Measurements from ENCODE around the gene NCAM1.

DNA sequence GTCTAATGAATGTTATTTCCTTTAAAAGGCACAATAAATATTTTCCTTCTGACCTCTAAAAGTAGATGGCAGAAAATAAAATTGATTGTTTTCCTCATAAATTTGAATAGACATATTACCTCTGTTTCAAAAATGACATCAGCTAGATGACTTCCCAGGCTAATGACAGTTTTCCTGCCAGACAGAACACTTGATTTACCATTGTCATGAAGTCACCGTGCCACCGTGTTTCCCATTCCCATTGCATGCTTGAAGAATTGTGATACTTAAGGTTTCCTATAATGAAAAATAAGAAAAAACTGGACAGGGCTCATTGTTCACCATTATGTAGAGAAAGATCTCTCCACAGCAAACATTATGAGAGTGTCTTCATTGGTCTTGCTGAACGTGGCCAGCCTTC is 151.1 kb downstream of the NCAM1 start:
- TF ChIP-seq CTCF (IDR thresholded peaks at IDR 0.05) (no peak), POLR2A (IDR thresholded peaks at IDR 0.05) (no peak)

All from thyroid gland (tissue), 4 donors.